ENCODE measurements around the gene PTPN13.

Gene PTPN13, protein sequence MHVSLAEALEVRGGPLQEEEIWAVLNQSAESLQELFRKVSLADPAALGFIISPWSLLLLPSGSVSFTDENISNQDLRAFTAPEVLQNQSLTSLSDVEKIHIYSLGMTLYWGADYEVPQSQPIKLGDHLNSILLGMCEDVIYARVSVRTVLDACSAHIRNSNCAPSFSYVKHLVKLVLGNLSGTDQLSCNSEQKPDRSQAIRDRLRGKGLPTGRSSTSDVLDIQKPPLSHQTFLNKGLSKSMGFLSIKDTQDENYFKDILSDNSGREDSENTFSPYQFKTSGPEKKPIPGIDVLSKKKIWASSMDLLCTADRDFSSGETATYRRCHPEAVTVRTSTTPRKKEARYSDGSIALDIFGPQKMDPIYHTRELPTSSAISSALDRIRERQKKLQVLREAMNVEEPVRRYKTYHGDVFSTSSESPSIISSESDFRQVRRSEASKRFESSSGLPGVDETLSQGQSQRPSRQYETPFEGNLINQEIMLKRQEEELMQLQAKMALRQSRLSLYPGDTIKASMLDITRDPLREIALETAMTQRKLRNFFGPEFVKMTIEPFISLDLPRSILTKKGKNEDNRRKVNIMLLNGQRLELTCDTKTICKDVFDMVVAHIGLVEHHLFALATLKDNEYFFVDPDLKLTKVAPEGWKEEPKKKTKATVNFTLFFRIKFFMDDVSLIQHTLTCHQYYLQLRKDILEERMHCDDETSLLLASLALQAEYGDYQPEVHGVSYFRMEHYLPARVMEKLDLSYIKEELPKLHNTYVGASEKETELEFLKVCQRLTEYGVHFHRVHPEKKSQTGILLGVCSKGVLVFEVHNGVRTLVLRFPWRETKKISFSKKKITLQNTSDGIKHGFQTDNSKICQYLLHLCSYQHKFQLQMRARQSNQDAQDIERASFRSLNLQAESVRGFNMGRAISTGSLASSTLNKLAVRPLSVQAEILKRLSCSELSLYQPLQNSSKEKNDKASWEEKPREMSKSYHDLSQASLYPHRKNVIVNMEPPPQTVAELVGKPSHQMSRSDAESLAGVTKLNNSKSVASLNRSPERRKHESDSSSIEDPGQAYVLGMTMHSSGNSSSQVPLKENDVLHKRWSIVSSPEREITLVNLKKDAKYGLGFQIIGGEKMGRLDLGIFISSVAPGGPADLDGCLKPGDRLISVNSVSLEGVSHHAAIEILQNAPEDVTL (N-terminal part only)

DNA sequence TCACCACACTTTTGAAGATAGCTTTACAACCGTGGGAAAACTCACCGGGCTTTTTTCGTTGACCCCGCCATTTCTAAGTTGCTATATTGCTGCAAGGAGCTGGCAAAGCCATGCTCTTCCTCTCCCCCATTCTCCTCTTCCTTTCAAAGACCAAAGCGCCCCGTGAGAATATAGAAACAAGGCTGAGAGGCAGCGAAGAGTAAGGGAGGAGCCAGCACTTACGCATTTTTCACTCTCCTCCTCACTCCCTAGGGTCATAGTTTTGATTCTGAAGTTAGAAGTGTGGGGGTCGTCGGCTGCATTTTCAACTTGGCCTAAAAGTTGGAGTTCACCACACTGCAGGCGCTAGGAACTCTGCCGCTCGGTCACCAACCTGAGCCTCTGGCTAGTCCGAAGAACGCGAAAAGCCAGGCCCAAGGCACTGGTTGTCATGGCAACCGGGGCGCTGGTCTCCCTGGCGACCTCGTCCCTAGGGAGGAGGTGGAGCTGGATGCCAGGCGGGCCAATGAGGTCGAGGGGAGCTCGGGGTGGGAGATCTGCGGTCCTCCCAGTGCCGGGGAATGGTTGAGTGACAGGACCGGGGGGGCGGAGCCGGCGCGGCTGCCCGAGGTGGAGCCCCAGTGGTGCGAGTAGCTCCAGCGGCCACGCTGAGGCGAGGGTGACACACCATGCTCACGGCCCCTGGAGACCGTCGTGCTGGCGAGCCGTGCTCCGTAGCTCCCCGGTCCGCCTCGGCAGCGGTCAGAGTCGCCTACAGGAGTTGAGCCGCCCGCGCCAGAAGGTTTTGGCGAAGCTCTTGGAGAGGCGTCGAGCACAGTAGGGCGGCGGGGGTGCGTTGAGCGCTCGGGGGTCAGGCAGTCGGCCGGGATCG is at the start of gene PTPN13:
Gene PTPN13, plus strand, starts transcription at position 628 of the 871 bp plus-strand sequence. CDS start 40,942 bp downstream, outside the sequence.
- DNase-seq = peak; percentile 96

DNA sequence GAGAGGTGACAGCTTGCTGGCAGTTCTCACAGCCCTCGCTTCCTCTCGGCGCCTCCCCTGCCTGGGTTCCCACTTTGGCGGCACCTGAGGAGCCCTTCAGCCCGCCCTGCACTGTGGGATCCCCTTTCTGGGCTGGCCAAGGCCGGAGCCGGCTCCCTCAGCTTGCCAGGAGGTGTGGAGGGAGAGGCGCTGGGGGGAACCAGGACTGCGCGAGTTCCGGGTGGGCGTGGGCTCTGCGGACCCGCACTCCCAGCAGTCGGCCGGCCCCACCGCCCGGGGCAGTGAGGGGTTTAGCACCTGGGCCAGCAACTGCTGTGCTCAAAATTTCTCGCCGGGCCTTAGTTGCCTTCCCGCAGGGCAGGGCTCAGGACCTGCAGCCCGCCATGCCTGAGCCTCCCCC is 47.0 kb upstream of the PTPN13 start:
- no peak for DNase-seq

DNA sequence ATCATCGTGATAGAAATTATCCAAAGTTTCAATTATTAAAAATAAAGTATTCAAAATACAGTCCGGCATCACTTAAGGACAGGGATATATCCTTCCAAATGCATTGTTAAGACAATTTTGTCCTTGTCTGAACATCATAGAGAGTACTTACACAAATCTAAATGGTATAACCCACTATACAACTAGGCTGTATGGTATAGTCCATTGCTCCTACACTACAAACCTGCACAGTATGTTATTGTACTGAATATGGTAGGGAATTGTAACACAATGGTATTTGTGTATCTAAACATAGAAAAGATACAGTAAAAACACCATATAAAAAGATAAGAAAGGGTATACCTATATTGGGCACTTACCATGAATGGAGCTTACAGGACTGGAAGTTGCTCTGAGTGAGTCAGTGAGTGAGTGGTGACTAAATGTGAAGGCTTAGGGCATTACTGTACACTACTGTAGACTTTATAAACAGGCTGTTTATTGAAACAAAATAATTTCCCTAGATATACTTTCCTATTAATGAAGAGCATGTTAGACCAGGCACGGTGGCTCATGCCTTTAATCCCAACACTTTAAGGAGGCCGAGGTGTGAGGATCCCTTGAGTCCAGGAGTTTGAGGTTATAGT is 44.8 kb upstream of the PTPN13 start:
- no peak for DNase-seq

DNA sequence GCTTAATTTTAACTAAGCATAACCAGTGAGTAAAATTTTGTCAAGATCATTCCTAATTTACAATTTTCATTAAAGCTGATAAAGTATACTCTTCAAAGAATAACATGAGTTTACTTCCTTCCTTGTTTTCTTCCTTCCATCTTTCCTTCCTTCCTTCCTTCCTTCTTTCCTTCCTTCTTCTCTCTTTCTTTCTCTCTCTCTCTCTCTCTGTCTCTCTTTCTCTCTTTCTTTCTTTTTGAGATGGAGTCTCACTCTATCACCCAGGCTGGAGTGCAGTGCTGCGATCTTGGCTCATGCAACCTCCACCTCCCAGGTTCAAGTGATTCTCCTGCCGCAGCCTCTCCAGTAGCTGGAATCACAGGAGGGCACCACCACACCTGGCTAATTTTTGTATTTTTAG is 42.7 kb upstream of the PTPN13 start:
- DNase-seq = no peak

DNA sequence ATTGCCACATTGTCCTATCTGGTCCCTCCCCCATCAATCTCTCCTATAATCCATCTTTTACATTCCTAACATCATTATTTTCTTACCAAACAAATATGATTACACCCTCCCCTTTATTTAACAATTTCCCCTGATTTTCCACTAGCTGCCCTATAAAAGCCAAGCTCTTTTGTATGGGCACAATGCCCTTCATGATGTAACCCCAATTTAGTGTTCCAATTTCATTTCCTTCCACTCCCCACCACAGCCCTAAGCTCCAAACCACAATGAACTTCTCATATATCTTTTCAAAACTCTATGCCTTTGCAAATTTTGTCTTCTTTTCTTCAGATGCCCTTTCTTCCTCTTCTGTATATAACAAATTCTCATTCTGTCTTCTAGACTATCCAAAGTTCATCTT is 39.5 kb upstream of the PTPN13 start:
- no peak for DNase-seq

DNA sequence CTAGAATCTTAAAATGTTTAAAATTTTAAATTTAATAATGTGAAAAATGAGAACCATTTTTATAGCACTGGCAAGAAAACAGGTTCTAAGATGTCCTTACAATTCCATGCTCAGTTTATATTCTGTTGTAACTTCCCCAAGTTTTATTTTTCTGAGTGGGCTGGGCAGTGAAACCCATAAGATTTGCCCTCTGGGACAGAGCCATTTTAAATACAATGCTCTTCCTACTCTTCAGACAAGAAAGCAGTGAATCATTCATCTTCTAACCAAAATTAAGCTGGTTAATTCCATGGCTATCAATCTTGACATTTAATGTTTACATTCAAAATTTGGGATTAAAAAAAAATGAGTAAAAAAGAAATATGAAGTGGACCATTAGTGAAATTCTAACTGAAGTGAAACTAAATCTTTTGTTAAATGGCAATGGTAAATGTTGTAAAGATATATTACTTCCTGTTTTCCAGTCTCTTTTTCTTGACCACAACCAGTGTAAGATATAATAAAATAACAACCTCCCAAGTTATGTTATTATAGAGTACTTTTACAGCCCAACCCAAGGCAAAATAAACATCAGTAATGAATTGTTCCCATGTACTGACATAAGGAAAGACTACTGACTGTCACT is 37.2 kb upstream of the PTPN13 start:
- DNase-seq = no peak

DNA sequence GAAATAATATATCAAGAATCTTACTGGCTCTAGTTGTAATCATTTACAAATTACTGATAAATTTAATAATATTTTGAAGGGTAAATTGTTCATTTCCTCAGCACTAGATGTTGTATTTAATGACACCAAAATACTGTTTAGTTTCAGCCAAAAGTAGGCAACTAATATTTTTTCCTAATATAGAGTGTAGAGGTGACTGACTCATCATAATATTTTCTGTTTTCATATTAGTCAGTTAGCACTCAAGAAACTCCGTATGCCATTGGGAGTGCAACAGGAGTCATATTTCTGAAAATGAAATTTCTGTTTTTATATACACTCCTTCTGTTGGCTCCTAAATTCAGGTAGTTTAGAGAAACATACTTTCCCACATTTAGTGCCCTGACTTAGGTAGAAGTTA is 36.6 kb upstream of the PTPN13 start:
- DNase-seq = no peak

DNA sequence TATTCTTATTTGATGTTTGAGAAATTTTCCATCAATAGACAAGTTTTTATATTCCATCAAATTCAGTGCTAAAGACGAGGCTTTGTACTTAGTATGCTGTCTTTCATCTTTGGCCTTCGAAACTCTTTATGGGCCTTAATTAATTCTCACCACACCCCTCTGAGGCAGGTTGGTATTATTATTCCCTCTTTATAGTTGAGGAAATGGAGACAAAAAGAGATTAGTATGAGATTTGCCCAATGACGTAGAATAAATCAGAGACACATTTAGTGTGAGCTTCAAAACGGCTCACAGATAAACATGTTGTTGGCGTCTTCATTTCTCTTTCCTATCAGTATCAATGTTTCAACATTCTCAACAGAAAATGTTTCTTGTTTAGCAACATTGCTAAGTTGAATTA is 35.9 kb upstream of the PTPN13 start:
- no peak for DNase-seq

DNA sequence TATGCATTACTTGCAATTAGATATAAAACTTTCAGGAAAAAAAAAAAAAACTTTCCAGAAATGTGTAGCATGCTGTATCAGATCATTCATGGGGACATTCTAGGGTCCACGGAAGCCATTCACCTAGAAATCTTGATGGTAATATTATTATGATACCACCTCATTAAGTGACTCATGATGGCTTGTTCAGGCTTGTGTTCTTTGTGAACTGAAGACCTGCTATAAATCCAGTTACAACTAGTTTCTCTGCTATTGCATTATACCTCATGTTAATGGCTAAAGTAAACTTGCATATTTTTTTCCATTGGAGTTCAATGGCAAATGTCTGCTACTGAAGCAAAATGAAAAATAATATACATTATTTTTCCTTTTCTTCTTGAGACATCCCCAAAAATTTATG is 35.3 kb upstream of the PTPN13 start:
- DNase-seq = no peak

DNA sequence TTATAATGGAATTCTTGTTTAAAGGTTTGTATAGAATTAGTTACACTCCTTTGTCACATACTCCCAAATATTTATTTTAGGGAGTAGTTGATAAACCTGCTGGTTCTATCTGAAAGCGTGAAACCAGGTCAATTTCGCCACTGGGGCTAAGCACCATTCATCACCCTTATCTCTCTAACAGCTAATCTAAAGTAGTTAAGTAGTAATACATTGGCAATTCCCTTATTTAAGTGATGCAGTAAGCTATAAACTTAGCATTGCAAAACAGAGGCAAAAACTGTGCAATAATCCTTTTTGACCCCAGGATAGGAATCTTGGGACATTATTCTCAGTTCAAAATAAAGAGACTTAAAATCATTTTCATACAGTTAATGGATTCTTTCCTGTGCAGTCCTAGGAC is 33.7 kb upstream of the PTPN13 start:
- DNase-seq = no peak

DNA sequence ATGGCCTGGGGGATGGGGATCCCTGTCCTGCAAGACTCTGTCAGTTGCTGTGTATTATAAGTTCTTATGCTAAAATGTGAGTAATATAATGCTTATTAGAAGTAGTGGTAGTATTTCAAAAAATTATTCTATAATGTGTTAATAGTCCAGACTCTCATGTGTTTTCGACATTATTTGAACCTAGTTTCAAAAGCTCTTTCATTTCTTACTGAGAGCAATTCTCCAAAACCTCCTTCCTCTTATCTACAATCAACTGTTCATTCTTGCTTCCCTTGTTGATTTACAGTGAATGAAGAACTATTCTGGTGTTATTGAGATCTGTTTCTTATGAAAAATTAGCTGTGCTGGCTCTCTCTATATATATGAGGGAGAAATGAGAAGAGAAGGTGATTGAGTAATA is 32.9 kb upstream of the PTPN13 start:
- no peak for DNase-seq

DNA sequence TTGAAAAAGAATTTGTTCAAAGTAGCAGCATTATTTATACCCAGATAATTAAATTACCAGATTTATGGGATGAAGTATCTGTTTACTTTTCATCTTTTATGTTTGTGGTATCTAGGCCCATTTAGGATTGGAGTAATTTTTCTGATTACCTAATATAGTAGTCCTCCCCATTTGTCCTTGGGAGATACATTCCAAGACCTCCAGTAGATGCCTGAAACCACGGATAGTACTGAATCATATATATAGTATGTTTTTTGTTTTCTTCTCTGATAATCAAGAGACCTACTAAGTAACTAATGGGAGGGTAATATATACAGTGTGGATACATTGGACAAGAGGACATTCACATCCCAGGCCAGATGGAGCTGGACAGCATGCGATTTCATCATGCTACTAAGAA is 30.7 kb upstream of the PTPN13 start:
- no peak for DNase-seq

DNA sequence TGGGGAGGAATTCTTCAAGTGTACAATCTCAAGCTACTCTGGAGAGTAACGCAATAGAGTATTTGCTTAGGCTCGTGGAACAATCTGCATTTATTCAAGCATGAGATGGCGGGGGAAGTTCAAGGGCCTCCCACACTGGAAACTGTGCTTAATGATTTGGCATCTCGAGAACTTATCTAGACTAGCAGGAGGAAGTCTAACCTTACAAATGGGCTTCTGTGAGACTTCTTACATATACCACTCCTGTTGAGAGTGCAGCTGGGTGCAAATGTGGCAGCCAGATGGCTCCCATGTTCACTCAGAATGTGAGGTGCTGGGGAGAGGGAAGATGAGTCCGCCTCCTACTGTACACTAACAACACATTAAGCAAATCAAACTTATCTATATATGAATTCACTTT is 29.3 kb upstream of the PTPN13 start:
- DNase-seq = no peak

DNA sequence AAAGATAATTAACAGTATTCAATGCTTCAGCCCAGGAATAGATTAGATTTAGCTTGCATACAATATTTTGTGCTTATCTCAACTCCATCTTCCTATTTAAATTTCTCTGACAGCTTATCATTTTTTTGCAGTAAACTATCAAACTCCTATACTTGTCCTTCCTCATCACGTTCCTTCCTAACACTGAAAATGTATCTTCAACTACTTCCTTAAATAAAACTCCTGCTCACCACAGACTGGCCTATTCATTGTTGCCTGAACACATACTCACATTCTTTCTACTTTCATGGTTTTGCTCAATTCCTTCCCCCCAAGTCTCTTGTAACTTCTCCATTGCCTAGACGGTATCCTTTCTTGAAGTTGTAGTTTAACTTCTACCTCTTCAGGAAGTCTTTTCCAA is 28.5 kb upstream of the PTPN13 start:
- DNase-seq = no peak

DNA sequence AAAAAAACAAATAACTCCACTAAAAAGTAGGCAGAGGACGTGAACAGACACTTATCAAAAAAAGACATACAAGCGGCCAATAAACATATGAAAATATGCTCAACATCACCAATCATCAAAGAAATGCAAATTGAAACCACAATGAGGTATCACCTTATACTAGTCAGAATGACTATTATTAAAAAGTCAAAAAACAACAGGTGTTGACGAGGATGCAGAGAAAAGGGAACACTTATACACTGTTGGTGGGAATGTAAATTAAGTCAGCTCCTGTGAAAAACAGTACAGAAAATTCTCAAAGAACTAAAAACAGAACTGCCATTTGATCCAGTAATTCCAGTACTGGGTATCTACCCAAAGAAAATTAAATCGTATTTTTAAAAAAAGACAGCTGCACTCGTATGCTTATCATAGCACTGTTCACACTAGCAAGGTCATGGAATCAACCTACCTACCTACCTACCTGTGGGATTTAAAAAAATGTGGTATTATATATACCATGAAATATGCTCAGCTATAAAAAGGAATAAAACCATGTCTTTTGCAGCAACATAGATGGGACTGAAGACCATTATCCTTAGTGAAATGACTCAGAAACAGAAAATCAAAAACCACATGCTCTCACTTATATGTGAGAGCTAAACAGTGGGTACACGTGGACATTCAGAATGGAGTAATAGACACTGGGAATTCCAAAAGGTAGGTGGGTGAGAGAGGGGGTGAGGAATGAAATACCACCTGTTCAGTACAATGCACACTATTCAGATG is 24.8 kb upstream of the PTPN13 start:
- no peak for DNase-seq

DNA sequence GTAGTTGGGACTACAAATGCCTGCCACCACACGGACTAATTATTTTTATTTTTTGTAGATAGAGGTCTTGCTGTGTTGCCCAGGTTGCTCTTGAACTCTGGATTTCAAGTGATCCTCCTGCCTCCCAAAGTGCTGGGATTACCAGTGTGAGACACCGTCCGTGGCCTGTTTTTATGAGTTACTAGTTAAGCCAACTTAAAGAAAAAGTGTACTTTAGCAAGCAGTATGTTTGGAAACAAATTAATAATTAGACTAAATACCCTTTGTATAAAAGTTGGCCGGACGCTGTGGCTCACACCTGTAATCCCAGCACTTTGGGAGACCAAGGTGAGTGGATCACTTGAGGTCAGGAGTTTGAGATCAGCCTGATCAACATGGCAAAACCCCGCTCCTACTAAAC is 14.2 kb upstream of the PTPN13 start:
- DNase-seq = no peak

DNA sequence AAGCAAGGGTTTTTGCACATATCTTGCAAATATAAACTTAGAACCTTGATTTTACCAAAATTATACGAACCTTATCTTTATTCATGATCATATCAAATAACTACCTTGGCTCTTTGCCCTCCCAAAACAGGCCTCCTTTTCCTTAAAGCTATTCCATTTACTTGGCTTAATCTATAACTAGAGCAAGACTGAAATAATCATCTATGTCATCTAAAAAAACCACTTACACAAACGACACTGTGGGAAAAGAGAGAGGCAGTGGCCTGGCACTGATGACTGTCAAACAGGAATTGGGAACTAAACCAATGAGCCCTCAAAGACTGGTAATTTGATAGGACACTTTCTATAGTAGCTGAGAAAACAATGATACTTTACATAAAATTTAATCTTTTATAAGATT is 11.7 kb upstream of the PTPN13 start:
- DNase-seq = no peak

DNA sequence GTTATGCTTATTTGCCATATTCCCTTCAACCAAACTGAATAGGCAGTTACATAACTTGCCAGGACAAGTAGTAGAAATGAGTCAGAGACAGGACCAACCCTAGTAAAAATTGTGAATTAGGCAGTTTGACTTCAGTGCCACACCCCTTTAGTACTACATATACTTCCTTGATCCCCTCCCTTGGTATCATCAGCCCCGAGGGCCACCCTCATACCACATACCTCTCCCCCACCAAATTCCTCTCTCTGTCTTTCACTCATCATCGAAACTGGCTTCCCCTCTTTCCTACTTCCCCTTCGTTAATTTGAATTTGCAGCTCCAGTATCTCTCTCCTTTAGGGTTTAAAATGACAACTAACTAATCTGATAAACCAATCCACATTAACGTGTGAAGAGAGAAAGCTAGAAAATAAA is 7.9 kb upstream of the PTPN13 start:
- DNase-seq = no peak

DNA sequence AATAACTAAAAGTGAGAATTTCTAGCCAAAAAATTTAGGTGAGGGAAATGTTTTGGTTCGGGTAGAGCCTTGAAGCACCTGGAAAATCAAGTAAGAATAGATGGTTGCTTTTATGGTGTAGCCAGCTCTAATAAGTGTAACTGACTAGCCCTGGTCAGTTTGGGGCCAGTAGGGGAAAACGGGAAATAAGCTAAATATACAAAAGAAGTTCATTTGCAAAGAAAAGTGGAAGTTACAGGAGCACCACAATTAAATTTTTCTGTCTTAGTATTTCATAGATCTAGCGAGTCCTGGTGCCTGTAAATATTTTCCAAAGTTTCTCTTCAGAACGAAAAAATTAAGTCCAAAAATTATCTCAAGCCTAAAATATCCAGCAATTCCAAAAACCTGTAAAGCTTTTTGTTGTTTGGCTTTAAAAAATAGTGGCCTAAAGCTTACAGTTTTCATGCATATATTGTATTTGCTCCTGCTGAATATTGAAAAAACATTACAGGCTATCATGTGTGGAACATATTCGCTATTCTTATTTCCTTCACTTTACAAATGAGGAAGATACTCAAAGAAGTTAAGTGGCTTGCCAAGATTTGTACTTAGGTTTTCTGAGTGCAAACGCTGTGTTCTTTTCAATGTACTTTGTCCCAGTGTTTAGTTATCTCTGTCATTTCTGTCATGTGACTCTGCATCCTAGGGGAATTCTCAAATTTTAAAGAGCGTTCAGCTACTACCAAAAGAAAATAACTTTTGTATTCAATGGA is 7.3 kb upstream of the PTPN13 start:
- DNase-seq = no peak

Data from cortex of kidney (tissue), 1 donor.